H1 (cell line): ENCODE results near the gene EDN1. TPM values are rescaled to one million over a fixed set of nuclear protein-coding genes. Genes with fewer than 3 reads are reported as not detected.

Source experiments
- polyA plus RNA-seq, 7 experiments: library from polyadenylated mRNA; depleted of rRNA in 3 of 7; stranded (reverse) in 5 of 7; unstranded in 2 of 7; fragments of >200 nt in 5 of 7; fragments of 200-250 nt in 2 of 7; gene quantifications; 1 replicate in 5 of 7; 2 replicates in 1 of 7; 4 replicates in 1 of 7; pipeline versions ENCODE4 v1.2.1 to v1.2.3, GENCODE V29; 2011 to 2013; ENCODE audit warnings: missing spikeins in 2 of 7, mixed read lengths in 2 of 7
- small RNA-seq: library from polyadenylated mRNA; stranded (forward); fragments of <200 nt; extraction: miRNeasy Mini kit (QIAGEN cat#:217004); gene quantifications from one replicate; pipeline ENCODE3, GENCODE V24; 2013; ENCODE audit not compliant: insufficient read depth
- total RNA-seq: library from RNA; stranded (reverse); fragmentation: NEBNext Ultra II Directional; extraction: Animal tissue kit (Norgen Biotek cat#: 25700); gene quantifications from 2 replicates; pipeline ENCODE4 v1.2.1, GENCODE V29; 2021

EDN1 gene
- total and polyA plus RNA-seq, 2 of the 8 experiments (the other 6 are each of a cell fraction or from before 2014, with no cell fraction given) = 0.23 to 1.1 TPM

Small RNAs within 50 kb of the gene (small RNA-seq; reads per million reads assigned to genes)
- gene SUMO2P12 = not detected
